ENCODE measurements around the gene CHSY1.
A peak's percentile ranks its signal among the peaks of the same experiment; 100 is the strongest.

CHSY1 gene

DNA sequence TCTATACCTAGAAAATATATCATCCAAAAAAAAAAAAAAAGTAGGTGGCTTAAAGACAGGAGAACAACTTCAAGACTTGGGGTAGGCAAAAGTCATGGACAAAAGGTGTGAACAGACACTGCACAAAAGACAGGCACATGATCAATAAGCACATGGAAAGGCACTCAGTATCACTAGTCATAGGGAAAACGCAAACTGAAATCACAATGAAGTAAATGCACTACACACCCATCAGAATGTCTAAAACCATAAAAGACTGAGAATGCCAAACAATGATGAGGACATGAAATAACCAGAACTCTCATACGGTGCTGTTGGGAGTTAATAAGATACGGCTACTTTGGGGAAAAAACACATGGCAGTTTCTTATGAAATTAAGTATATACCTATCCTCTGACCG lies 40.0 kb downstream of the CHSY1 start:
- FAIRE-seq (no peak), DNase-seq (ENCODE audit: low spot score) (no peak)

- DNase-seq (ENCODE audit: low spot score): no peak
- no peak for FAIRE-seq
These were observed 41.4 kb downstream of the CHSY1 start for GRCh38 chr15:101210466-101210865.

DNA sequence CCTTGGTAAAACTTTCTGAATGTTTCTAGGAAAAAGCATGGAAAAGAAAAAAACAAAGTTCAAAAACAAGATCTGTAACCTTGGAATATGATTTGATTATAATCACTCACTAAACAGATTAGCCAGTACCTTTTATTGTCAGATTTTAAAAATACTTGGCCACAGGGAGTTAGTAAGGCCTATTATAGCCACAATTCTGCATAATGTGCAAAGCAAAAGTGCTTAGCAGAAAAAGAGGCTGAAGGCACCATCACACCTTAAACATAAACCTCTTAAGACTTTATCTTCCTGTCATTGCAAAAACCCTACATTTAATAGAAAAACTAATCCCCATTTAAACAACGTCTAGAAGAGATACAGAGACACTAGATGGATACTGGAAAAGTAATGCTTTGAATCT lies 41.8 kb downstream of the CHSY1 start:
- FAIRE-seq (no peak), DNase-seq (ENCODE audit: low spot score) (no peak)

- no peak for FAIRE-seq
- no peak for DNase-seq (ENCODE audit: low spot score)
These were observed 42.5 kb downstream of the CHSY1 start for GRCh38 chr15:101209285-101209845.

GRCh38 chr15:101207867-101208288 lies 44.0 kb downstream of the CHSY1 start:
- FAIRE-seq: no peak
- peak; percentile 51 for DNase-seq (ENCODE audit: low spot score)

DNA sequence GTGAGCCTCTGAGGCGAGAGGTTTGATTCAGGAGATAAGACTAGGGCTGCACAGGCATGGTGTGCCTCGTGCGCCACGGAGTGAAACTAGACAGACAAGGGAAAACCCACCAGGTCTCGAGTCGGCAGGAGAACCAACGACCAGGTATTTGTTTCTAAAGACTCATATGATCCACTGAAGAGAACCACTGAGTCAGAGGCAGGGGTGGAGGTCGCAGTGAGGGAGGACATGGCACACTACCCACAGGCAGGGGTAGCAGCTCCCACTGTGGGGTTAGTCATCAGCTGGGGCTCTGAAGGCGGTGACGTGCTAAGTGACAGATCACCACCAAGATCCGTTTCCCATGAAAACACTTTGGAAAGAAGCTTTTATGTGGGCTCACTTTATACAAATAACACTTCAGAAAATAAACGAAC lies 45.7 kb downstream of the CHSY1 start:
- DNase-seq (ENCODE audit: low spot score): peak; percentile 88
- FAIRE-seq: peak; percentile 84

DNA sequence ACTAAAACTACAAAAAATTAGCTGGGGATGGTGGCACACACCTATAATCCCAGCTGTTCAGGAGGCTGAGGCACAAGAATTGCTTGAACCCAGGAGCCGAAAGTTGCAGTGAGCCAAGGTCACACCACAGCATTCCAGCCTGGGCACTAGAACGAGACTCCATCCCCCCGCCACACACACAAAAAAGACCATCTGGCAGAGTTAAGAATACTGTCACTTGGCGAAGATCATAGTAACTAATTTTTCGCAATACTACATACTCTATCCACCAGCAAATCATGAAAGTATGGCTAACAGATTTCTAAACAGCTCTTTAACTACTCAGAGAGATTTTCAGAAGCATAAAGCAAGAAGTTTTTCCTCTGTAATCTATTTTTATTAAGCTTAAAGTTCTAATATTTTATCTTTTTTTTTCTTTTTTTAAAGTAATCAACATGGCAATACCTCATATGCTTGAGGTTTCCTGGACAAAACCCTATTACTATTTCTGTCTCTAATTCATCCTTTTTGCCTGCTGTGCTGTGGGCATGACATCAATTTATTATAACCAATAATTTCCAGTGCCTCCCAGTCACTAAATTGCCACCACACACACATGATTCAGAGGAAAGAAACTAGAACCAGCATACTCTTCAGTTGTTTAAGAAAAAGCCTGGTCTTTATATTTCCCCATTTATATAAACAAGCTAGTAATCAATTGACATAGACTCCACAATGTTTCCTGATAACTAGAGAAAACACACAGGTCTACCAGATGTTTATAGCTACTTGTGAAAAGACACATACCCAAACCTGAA lies 46.9 kb downstream of the CHSY1 start:
- no peak for DNase-seq (ENCODE audit: low spot score)
- FAIRE-seq: no peak

DNA sequence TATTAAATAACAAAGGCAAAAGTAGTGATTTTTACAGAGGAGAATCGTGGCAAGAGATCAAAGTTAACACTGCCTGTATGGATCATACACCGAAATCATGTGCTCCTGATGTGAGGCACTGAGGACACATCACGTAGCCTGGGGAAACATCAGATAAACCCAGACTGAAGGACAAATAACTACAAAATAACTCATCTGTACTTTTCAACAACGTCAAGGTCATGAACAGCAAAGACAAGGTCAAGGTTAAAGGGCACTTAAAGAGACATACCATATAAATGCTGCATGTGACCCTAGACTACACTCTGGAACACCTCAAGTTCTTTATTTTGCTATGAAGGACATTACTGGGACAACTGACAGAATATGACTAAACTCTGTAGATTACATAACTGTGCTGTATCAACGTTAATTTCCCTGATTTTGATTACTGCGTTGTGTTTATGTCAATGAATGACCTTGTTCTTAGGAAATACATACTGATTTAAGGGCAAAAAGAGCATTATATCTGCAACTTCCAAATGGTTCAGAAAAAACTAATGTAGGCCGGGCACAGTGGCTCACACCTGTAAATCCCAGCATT lies 48.1 kb downstream of the CHSY1 start:
- DNase-seq (ENCODE audit: low spot score) (no peak), FAIRE-seq (no peak)

GRCh38 chr15:101203029-101203573 lies 48.7 kb downstream of the CHSY1 start:
- DNase-seq (ENCODE audit: low spot score) (no peak), FAIRE-seq (no peak)

GRCh38 chr15:101201411-101202174 lies 50.3 kb downstream of the CHSY1 start:
- FAIRE-seq: peak; percentile 95

GRCh38 chr15:101200181-101200580 lies 51.7 kb downstream of the CHSY1 start:
- FAIRE-seq: no peak
- DNase-seq (ENCODE audit: low spot score): no peak

More at GRCh38 chr15:101201411-101202174, 50.3 kb downstream of the CHSY1 start:
- peak; percentile 94 for DNase-seq (ENCODE audit: low spot score)

GRCh38 chr15:101198800-101199199 lies 53.0 kb downstream of the CHSY1 start:
- DNase-seq (ENCODE audit: low spot score) (peak; percentile 18), FAIRE-seq (no peak)

DNA sequence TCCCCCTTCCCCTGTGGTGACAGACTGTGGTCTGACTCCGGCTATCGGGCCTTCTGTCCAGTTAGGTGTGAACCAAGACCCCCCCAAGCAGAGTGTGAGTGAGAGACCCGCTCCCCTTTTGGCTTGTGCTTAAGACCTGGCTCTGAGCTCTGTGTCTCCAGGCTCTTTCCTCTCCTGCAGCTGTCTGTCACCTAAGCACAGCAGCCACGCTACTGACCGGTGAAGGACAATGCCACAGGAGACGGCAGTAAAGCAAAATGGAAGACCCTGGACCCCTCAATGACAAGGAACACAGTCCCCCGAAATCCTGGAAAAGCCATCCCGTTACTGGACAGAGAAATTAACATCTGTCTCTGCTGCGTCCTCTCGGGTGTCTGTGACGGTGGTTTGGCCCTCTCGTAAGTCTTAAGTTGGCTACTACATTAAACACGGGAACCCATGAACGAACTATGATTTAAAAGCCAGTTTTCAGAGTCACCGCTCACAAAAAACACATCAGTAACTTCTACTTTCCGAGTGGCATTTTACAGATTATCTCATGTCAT lies 53.7 kb downstream of the CHSY1 start:
- FAIRE-seq (no peak), DNase-seq (ENCODE audit: low spot score) (no peak)

GRCh38 chr15:101194546-101195125 lies 57.2 kb downstream of the CHSY1 start:
- FAIRE-seq (no peak), DNase-seq (ENCODE audit: low spot score) (no peak)

- FAIRE-seq (no peak), DNase-seq (ENCODE audit: low spot score) (no peak)
These were observed 57.9 kb downstream of the CHSY1 start for GRCh38 chr15:101193806-101194545.

DNA sequence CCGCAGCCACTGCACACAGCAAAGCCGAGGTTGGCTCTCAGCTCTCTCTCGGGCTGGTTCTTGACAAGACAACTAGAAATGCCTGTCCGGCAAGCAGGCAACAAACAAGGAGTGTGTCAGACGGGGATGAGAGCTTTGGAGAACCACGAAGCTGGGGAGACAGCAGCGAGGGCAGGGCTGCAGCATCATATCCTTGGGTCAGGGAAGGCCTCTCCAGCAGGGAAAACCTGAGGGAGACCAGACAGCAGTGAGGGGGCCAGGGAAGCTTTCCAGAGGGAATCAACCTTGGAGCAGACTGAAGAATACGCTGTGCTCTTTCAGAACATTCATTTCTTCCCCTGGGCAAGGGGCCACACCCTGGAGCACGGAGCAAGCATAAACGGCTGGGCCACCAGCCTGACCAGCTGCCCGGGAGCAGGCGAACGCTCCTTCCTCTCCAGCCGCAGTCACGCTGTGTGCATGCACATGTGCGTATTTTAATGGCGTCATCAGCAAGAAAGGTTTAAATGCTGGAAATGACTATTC lies 58.7 kb downstream of the CHSY1 start:
- DNase-seq (ENCODE audit: low spot score) (no peak), FAIRE-seq (no peak)

DNA sequence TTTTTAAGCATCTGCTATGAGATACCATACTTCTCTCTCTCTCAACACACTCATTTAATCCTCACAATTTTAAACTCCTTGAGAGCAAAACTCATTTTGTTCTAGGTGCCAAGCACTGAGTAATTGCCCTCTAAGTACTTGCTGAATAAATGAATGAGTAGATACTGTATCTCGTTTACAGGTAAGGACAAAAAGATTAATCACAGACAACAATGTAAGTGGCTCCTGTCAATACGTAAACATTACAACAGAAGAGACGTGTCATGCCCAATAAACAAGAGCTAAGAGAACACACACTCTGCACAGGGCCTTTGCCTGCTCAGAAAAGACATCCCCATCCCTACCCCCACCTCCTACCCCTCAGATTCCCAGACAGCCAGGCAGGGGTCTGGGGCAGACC lies 59.8 kb downstream of the CHSY1 start:
- DNase-seq (ENCODE audit: low spot score): no peak
- no peak for FAIRE-seq

DNA sequence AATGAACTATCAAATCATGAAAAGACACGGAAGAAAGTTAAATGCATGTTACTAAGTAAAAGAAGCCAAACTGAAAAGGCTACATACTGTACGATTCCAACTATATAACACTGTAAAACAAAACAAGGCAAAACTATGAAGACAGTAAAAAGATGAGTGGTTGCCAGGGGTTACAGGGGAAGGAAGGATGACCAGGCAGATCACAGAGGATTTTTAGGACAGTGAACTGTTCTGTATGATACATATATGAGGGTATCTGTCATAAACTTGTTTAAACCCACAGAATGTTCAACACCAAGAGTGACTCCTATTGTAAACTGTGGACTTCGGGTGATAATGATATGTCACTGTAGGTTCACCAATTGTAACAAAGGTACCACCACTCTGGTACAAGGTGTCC lies 60.6 kb downstream of the CHSY1 start:
- FAIRE-seq: no peak

DNA sequence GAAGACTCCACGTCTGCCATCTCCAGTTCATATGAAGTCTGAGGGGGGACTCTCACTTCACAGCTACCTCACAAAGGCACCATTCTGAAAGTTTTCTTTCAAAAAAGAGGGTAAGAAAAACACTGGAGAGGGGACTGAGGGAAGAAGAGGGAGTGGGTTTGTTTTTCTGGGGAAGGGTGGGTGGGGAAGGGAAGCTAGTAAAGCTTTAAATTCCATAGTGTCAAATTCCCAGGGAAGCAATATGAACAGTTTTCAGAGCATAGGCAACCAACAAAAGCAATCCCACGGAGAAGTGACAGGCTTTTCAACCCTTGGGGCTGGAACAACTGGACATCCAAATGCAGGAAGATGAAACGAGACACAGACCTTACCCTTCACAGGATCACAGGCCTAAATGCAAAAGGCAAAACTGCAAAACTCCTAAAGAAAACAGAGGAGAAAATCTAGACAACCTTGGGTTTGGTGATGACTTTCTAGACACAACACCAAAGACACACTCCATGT lies 61.7 kb downstream of the CHSY1 start:
- DNase-seq (ENCODE audit: low spot score): no peak
- no peak for FAIRE-seq

More for the DNA sequence above, 60.6 kb downstream of the CHSY1 start:
- no peak for DNase-seq (ENCODE audit: low spot score)
